Uterus (tissue), 4 donors: ENCODE data around the gene HMCN1. TPM values are rescaled to one million over a fixed set of nuclear protein-coding genes. Genes with fewer than 3 reads are reported as not detected.

Experiments used
- DNase-seq, 2 donors: peaks; one replicate each; pipeline ENCODE4 v3.0.0-alpha.2; 2019 to 2020
- H3K27ac ChIP-seq, 2 donors: fragments of 200-600 bp; sonication (generic); 1 replicate in 1 of 2; 2 replicates in 1 of 2; pipeline ENCODE4 v1.5.1; 2016 to 2018
- H3K27me3 ChIP-seq, 2 donors: fragments of 200-600 bp; sonication (generic); one replicate each; pipeline ENCODE4 v1.5.1; 2018 to 2019; ENCODE audit warnings: control low read depth in 1 of 2
- H3K36me3 ChIP-seq, 2 donors: fragments of 200-600 bp; sonication (generic); one replicate each; pipeline ENCODE4 v1.5.1; 2019; ENCODE audit warnings: control low read depth in 1 of 2
- H3K4me1 ChIP-seq, 2 donors: fragments of 200-600 bp; sonication (generic); one replicate each; pipeline ENCODE4 v1.5.1; 2018 to 2019; ENCODE audit warnings: control low read depth in 1 of 2
- H3K4me3 ChIP-seq, 2 donors: fragments of 200-600 bp; sonication (generic); 1 replicate in 1 of 2; 2 replicates in 1 of 2; pipeline ENCODE4 v1.5.1; 2018 to 2019; ENCODE audit warnings: mild to moderate bottlenecking in 1 of 2
- H3K9me3 ChIP-seq, 2 donors: fragments of 200-600 bp; sonication (generic); one replicate each; pipeline ENCODE4 v1.5.1; 2019; ENCODE audit warnings: control low read depth in 1 of 2
- CTCF ChIP-seq, 4 experiments: fragments of 200-600 bp in 2 of 4; fragments of 450-650 bp in 2 of 4; sonication (generic) in 2 of 4; IDR thresholded peaks; one replicate each; pipeline ENCODE4 v1.5.1; 2016 to 2019; ENCODE audit warnings: antibody characterized with exemption in 4 of 4, mild to moderate bottlenecking in 2 of 4, moderate library complexity in 1 of 4
- POLR2A ChIP-seq, 2 donors: fragments of 450-650 bp; IDR thresholded peaks; one replicate each; pipeline ENCODE4 v1.6.1; 2016; ENCODE audit warnings: antibody characterized with exemption in 2 of 2, mild to moderate bottlenecking in 1 of 2, moderate library complexity in 1 of 2
- intact Hi-C: fragments of 100-400 bp; cut with DNase I; formaldehyde crosslinking; loops from one replicate; pipeline ENCODE4 v1.15.1; 2023; ENCODE audit warnings: low total_unique reads
- total RNA-seq, 4 donors: library from RNA; depleted of rRNA in 3 of 4; stranded (reverse); fragments of >200 nt in 3 of 4; gene quantifications; one replicate each; pipeline versions ENCODE4 v1.1.0 to v1.2.4, GENCODE V29; 2014 to 2023
- donor health status: DM: yes; HTN: yes; CAD: no.

The HMCN1 gene
- total RNA-seq, 4 donors from 2014 or later, result 0.59 to 92.9 (median 5.1) TPM

DNA sequence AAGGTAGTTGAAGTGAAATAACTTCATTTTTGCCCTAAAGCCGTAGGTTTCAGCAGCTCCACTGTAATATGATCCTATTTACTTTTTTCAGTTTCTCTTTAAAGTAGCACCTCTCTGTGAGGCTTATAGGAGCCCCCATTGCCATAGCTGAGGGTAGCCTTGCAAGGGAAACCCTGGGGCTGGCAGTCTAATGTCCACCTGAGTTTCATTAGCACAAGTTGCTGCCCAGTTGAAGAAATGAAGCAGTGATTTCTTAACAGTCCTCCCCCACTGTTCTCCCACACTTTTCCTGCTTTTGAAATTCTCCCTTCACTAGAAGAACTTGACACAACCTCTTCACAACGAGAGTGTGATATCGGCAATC lies 1.5 kb downstream of the HMCN1 start:
- H3K36me3 ChIP-seq, result no peaks in the 10 kb centered on the region
- H3K4me1 ChIP-seq, result peaks cover 0 to 8% of the 10 kb centered on the region in 2 donors
- H3K9me3 ChIP-seq, result no peaks in the 10 kb centered on the region
- no peaks in the 10 kb centered on the region for H3K27me3 ChIP-seq
- H3K27ac ChIP-seq, result peak overlapping the region in 1 of 2 donors; percentile 47
- DNase-seq, result no peak
- TF ChIP-seq CTCF (IDR thresholded peaks at IDR 0.05) (no peak), POLR2A (IDR thresholded peaks at IDR 0.05) (no peak)
- H3K4me3 ChIP-seq, result peak overlapping the region; percentile 20 to 42
- intact Hi-C loops, result no loop called here

- no peak overlapping the region for H3K4me3 ChIP-seq
- no peak for TF ChIP-seq CTCF (IDR thresholded peaks at IDR 0.05)
- no peak for TF ChIP-seq POLR2A (IDR thresholded peaks at IDR 0.05)
- intact Hi-C loops, result no loop called here
- no peaks in the 10 kb centered on the region for H3K9me3 ChIP-seq
- DNase-seq, result no peak
- H3K27ac ChIP-seq, result no peak overlapping the region
- no peaks in the 10 kb centered on the region for H3K36me3 ChIP-seq
- H3K4me1 ChIP-seq, result peaks cover 0 to 8% of the 10 kb centered on the region in 2 donors
- no peaks in the 10 kb centered on the region for H3K27me3 ChIP-seq
These were observed 5.8 kb downstream of the HMCN1 start for GRCh38 chr1:185739967-185740366.

GRCh38 chr1:185741551-185741950 lies 7.4 kb downstream of the HMCN1 start:
- DNase-seq, result no peak
- Histone ChIP-seq H3K27me3 (no peaks in the 10 kb centered on the region), H3K27ac (no peak overlapping the region), H3K9me3 (no peaks in the 10 kb centered on the region), H3K4me3 (no peak overlapping the region), H3K4me1 (no peaks in the 10 kb centered on the region), H3K36me3 (no peaks in the 10 kb centered on the region)
- no peak for TF ChIP-seq POLR2A (IDR thresholded peaks at IDR 0.05)
- TF ChIP-seq CTCF (IDR thresholded peaks at IDR 0.05), result no peak
- intact Hi-C loops, result no loop called here

GRCh38 chr1:185742403-185742802 lies 8.2 kb downstream of the HMCN1 start:
- no peak overlapping the region for H3K4me3 ChIP-seq
- TF ChIP-seq POLR2A (IDR thresholded peaks at IDR 0.05) (no peak), CTCF (IDR thresholded peaks at IDR 0.05) (no peak)
- H3K36me3 ChIP-seq, result no peaks in the 10 kb centered on the region
- H3K27ac ChIP-seq, result no peak overlapping the region
- no peaks in the 10 kb centered on the region for H3K27me3 ChIP-seq
- no peaks in the 10 kb centered on the region for H3K9me3 ChIP-seq
- no peak for DNase-seq
- H3K4me1 ChIP-seq, result no peaks in the 10 kb centered on the region
- intact Hi-C loops, result no loop called here

- H3K27ac ChIP-seq, result no peak overlapping the region
- intact Hi-C loops, result no loop called here
These were observed 11.0 kb downstream of the HMCN1 start for GRCh38 chr1:185745165-185745564.

More at GRCh38 chr1:185745165-185745564, 11.0 kb downstream of the HMCN1 start:
- DNase-seq, result no peak
- Histone ChIP-seq H3K9me3 (no peaks in the 10 kb centered on the region), H3K4me3 (no peak overlapping the region), H3K36me3 (no peaks in the 10 kb centered on the region), H3K4me1 (no peaks in the 10 kb centered on the region), H3K27me3 (no peaks in the 10 kb centered on the region)
- TF ChIP-seq POLR2A (IDR thresholded peaks at IDR 0.05) (no peak), CTCF (IDR thresholded peaks at IDR 0.05) (no peak)
